ENCODE results near the gene CA4. TPM values are rescaled to one million over a fixed set of nuclear protein-coding genes. Genes with fewer than 3 reads are reported as not detected.

Gene CA4
- total RNA-seq, 5 donors from 2014 or later (not counting 1 experiment from before 2014, with no cell fraction given): not detected

GRCh38 chr17:60145006-60145935 is 4.5 kb upstream of the CA4 start:
- Mint-ChIP-seq H3K27me3 (peaks cover 86 to 88% of the 10 kb centered on the region in 2 donors), H3K4me1 (peaks cover 19 to 43% (median 31%) of the 10 kb centered on the region in 3 donors), H3K9me3 (no peaks in the 10 kb centered on the region), H3K4me3 (no peak overlapping the region), H3K36me3 (no peaks in the 10 kb centered on the region), H3K27ac (no peak overlapping the region)
- ATAC-seq (replicated peaks in 1 of 4) (no peak), DNase-seq (no peak)
- Histone ChIP-seq H3K36me3 (ENCODE audit: control insufficient read depth in 2 of 2, extremely low read depth in 1 of 2, insufficient read depth in 1 of 2, low read length in 1 of 2) (no peaks in the 10 kb centered on the region), H3K9me3 (no peaks in the 10 kb centered on the region), H3K4me1 (ENCODE audit: control insufficient read depth in 1 of 2, extremely low read depth in 1 of 2, insufficient read depth in 2 of 2, low read length in 2 of 2) (peaks cover 0 to 23% of the 10 kb centered on the region in 2 experiments), H3K27ac (ENCODE audit: low read length) (no peak overlapping the region), H3K4me3 (ENCODE audit: control insufficient read depth in 1 of 2, extremely low read depth in 1 of 2, low read length in 1 of 2) (no peak overlapping the region), H3K27me3 (replicated peaks in 1 of 2; ENCODE audit: control insufficient read depth in 2 of 2, extremely low read depth in 1 of 2, insufficient read depth in 2 of 2, low read length in 1 of 2) (peaks cover 12 to 88% of the 10 kb centered on the region in 2 experiments)
- WGBS (ENCODE audit: insufficient coverage): 59% methylated on average over 5 of the region's 17 CpGs
- ChIA-PET POLR2A (no interaction called here), CTCF (no interaction called here)

DNA sequence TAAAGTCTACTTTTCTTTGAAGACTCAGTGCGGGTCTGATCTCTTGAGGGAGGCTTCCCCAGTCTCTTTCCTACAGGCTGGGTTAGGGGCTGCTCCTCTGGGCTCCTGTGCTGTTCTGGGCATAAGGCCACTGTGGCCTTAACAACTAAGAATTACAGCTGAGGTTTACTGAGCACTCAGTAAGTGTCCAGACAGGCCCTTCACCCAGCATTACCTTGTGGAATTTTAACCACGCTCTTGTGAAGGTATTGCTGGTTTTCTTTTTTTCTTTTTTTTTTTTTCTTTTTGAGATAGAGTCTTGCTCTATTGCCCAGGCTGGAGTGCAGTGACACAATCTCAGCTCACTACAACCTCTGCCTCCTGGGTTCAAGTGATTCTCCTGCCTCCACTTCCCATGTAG is 3.6 kb upstream of the CA4 start:
- H3K4me3 ChIP-seq (ENCODE audit: control insufficient read depth in 1 of 2, extremely low read depth in 1 of 2, low read length in 1 of 2): no peak overlapping the region
- peaks cover 26 to 43% (median 36%) of the 10 kb centered on the region in 3 donors for H3K4me1 Mint-ChIP-seq
- H3K27ac Mint-ChIP-seq: peak overlapping the region in 1 of 2 donors; percentile 29
- no CpG with 5 or more reads among the region's 2 CpGs for WGBS (ENCODE audit: insufficient coverage)
- peaks cover 84 to 85% of the 10 kb centered on the region in 2 donors for H3K27me3 Mint-ChIP-seq
- no peaks in the 10 kb centered on the region for H3K36me3 ChIP-seq (ENCODE audit: control insufficient read depth in 2 of 2, extremely low read depth in 1 of 2, insufficient read depth in 1 of 2, low read length in 1 of 2)
- H3K4me1 ChIP-seq (ENCODE audit: control insufficient read depth in 1 of 2, extremely low read depth in 1 of 2, insufficient read depth in 2 of 2, low read length in 2 of 2): peaks cover 0 to 29% of the 10 kb centered on the region in 2 experiments
- H3K9me3 ChIP-seq: no peaks in the 10 kb centered on the region
- DNase-seq (no peak), ATAC-seq (replicated peaks in 1 of 4) (no peak)
- H3K4me3 Mint-ChIP-seq: no peak overlapping the region
- no peaks in the 10 kb centered on the region for H3K9me3 Mint-ChIP-seq
- ChIA-PET POLR2A (no interaction called here), CTCF (interaction anchor here (0.7 kb wide), 2 partner anchors 1288 to 1534 kb away, joined by 3 to 4 read pairs; no protein-coding TSS in a partner anchor)
- no peaks in the 10 kb centered on the region for H3K36me3 Mint-ChIP-seq
- H3K27me3 ChIP-seq (replicated peaks in 1 of 2; ENCODE audit: control insufficient read depth in 2 of 2, extremely low read depth in 1 of 2, insufficient read depth in 2 of 2, low read length in 1 of 2): peaks cover 4 to 88% of the 10 kb centered on the region in 2 experiments
- no peak overlapping the region for H3K27ac ChIP-seq (ENCODE audit: low read length)

DNA sequence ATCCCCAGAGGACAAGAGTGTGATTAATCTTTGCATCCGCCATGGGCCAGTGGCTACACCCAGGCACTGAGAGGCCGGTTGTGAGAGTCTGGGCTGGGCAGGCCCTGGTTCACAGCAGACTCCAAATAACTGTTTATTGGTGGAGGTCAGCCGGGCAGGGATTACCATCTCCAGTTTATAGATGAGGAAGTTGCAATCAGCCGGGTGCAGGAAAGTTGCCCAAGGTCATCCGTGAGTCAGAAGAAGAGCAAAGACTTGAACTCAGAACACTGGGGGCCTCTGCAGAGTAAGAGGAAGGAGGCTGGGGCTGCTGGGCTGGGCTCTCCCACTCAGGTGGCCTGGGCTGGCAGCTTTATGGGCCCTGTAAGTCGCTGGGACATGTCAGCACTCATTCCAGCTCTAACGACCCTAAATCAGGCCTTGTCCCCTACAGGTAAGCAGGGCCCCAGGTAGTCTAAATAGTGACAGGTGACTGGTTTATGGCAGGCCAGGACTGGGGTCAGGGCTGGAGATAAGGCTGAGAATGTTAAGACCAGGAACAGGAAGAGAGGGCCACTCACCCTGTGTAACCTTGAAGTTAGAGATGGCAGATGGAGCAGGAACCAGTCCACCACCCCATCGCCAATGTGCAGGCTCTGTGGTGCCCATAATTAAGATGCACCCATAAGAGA is 2.1 kb upstream of the CA4 start:
- Mint-ChIP-seq H3K4me3 (no peak overlapping the region), H3K27ac (no peak overlapping the region), H3K36me3 (no peaks in the 10 kb centered on the region), H3K27me3 (peaks cover 83 to 86% of the 10 kb centered on the region in 2 donors), H3K4me1 (peaks cover 24 to 34% (median 33%) of the 10 kb centered on the region in 3 donors), H3K9me3 (no peaks in the 10 kb centered on the region)
- POLR2A ChIA-PET: interaction anchor here in 1 of 2 donors (0.5 kb wide), 1 partner anchor 84 kb away, joined by 6 read pairs; no protein-coding TSS in a partner anchor
- H3K4me3 ChIP-seq (ENCODE audit: control insufficient read depth in 1 of 2, extremely low read depth in 1 of 2, low read length in 1 of 2): no peak overlapping the region
- peaks cover 0 to 30% of the 10 kb centered on the region in 2 experiments for H3K4me1 ChIP-seq (ENCODE audit: control insufficient read depth in 1 of 2, extremely low read depth in 1 of 2, insufficient read depth in 2 of 2, low read length in 2 of 2)
- CTCF ChIA-PET: no interaction called here
- 86% methylated on average over 6 of the region's 8 CpGs for WGBS (ENCODE audit: insufficient coverage)
- ATAC-seq (replicated peaks in 1 of 4) (no peak), DNase-seq (no peak)
- no peak overlapping the region for H3K27ac ChIP-seq (ENCODE audit: low read length)
- no peaks in the 10 kb centered on the region for H3K36me3 ChIP-seq (ENCODE audit: control insufficient read depth in 2 of 2, extremely low read depth in 1 of 2, insufficient read depth in 1 of 2, low read length in 1 of 2)
- peaks cover 6 to 89% of the 10 kb centered on the region in 2 experiments for H3K27me3 ChIP-seq (replicated peaks in 1 of 2; ENCODE audit: control insufficient read depth in 2 of 2, extremely low read depth in 1 of 2, insufficient read depth in 2 of 2, low read length in 1 of 2)
- no peaks in the 10 kb centered on the region for H3K9me3 ChIP-seq

DNA sequence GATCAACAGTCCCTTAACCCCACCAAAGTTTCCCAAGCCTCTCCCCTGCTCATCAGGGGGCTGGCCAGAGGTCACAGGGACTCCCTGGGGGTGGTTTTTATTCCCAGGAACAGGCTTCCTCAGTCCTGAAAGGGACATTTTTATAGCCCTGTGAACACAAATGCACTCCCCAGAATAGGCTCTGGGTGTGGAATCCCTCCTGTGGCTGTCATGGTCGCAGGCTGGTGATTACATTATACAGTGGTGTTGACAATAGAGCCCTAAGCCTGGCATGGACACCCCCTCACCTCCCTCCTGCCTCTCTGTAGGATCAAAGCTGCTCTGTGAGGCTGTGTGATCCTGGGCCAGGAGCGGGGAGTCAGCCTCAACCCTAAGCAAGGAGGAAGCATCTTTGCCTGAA is 1.4 kb upstream of the CA4 start:
- Histone ChIP-seq H3K36me3 (ENCODE audit: control insufficient read depth in 2 of 2, extremely low read depth in 1 of 2, insufficient read depth in 1 of 2, low read length in 1 of 2) (no peaks in the 10 kb centered on the region), H3K4me3 (ENCODE audit: control insufficient read depth in 1 of 2, extremely low read depth in 1 of 2, low read length in 1 of 2) (no peak overlapping the region), H3K4me1 (ENCODE audit: control insufficient read depth in 1 of 2, extremely low read depth in 1 of 2, insufficient read depth in 2 of 2, low read length in 2 of 2) (peaks cover 0 to 25% of the 10 kb centered on the region in 2 experiments), H3K27ac (ENCODE audit: low read length) (no peak overlapping the region), H3K27me3 (replicated peaks in 1 of 2; ENCODE audit: control insufficient read depth in 2 of 2, extremely low read depth in 1 of 2, insufficient read depth in 2 of 2, low read length in 1 of 2) (peaks cover 4 to 86% of the 10 kb centered on the region in 2 experiments), H3K9me3 (no peaks in the 10 kb centered on the region)
- H3K4me3 Mint-ChIP-seq: peak overlapping the region in 1 of 3 donors; percentile 63
- H3K27ac Mint-ChIP-seq: no peak overlapping the region
- no peak for ATAC-seq (replicated peaks in 1 of 4)
- no peak for DNase-seq
- H3K4me1 Mint-ChIP-seq: peaks cover 17 to 27% (median 26%) of the 10 kb centered on the region in 3 donors
- no CpG with 5 or more reads among the region's 2 CpGs for WGBS (ENCODE audit: insufficient coverage)
- ChIA-PET POLR2A (no interaction called here), CTCF (no interaction called here)
- H3K9me3 Mint-ChIP-seq: no peaks in the 10 kb centered on the region
- H3K27me3 Mint-ChIP-seq: peaks cover 80 to 85% of the 10 kb centered on the region in 2 donors
- H3K36me3 Mint-ChIP-seq: no peaks in the 10 kb centered on the region

GRCh38 chr17:60151355-60151754 is 1.6 kb downstream of the CA4 start:
- WGBS (ENCODE audit: insufficient coverage): 5% methylated on average over 2 of the region's 5 CpGs
- peak; percentile 46 to 78 (median 62) for ATAC-seq (replicated peaks in 1 of 4)
- Mint-ChIP-seq H3K9me3 (no peaks in the 10 kb centered on the region), H3K4me1 (peaks cover 15 to 19% (median 17%) of the 10 kb centered on the region in 3 donors), H3K27ac (no peak overlapping the region), H3K4me3 (peak overlapping the region in 1 of 3 donors; percentile 67), H3K36me3 (no peaks in the 10 kb centered on the region), H3K27me3 (peaks cover 60 to 72% of the 10 kb centered on the region in 2 donors)
- ChIA-PET POLR2A (no interaction called here), CTCF (interaction anchor here in 1 of 2 donors (1.4 kb wide), 1 partner anchor 9 kb away, joined by 4 read pairs; no protein-coding TSS in a partner anchor)
- peaks cover 4 to 89% of the 10 kb centered on the region in 2 experiments for H3K27me3 ChIP-seq (replicated peaks in 1 of 2; ENCODE audit: control insufficient read depth in 2 of 2, extremely low read depth in 1 of 2, insufficient read depth in 2 of 2, low read length in 1 of 2)
- no peaks in the 10 kb centered on the region for H3K9me3 ChIP-seq
- no peak overlapping the region for H3K27ac ChIP-seq (ENCODE audit: low read length)
- no peaks in the 10 kb centered on the region for H3K36me3 ChIP-seq (ENCODE audit: control insufficient read depth in 2 of 2, extremely low read depth in 1 of 2, insufficient read depth in 1 of 2, low read length in 1 of 2)
- DNase-seq: peak in 1 of 35 experiments; percentile 34
- H3K4me3 ChIP-seq (ENCODE audit: control insufficient read depth in 1 of 2, extremely low read depth in 1 of 2, low read length in 1 of 2): no peak overlapping the region
- H3K4me1 ChIP-seq (ENCODE audit: control insufficient read depth in 1 of 2, extremely low read depth in 1 of 2, insufficient read depth in 2 of 2, low read length in 2 of 2): peaks cover 0 to 25% of the 10 kb centered on the region in 2 experiments

All from T-cell (primary cell).